Peyer's patch (tissue), 4 donors: Measurements from ENCODE around the gene RFPL1.

Experiments
- POLR2A ChIP-seq, 2 donors: fragments of 450-650 bp; IDR thresholded peaks; one replicate each; pipeline ENCODE4 v1.5.1; 2017; ENCODE audit warnings: antibody characterized with exemption in 2 of 2, mild to moderate bottlenecking in 2 of 2, moderate library complexity in 2 of 2
- TF ChIP-seq, protein P1 (sequence below), 6 experiments: fragments of 450-650 bp in 4 of 6; fragments of 200-600 bp in 2 of 6; sonication (generic) in 1 of 6; IDR thresholded peaks; one replicate each; pipeline ENCODE4 v1.5.1; 2017 to 2019; ENCODE audit warnings: antibody characterized with exemption in 6 of 6, mild to moderate bottlenecking in 3 of 6, moderate library complexity in 1 of 6

DNA sequence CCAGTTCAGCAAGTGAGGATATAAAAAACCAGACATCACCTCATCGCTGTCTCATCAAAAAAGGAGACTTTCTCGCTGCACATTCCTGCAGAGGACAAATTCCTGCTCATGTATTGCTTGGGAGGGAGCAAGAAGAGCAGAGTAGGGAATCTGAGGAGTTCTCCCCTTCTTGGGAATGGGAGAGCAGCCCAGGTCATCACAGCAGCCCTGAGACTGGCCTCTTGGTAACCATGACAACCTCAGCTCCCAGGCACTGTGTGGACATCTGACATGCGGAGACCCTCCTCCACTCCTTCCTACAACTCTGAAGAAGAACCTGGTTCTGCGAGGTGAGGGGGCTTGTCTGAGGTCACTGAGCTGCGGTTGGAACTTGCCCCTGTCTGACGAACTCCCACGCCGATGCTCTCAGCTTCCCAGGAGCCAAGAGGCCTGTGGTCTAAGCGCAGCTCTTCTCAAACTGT lies 17.9 kb downstream of the RFPL1 start:
- TF ChIP-seq, protein P1, sequence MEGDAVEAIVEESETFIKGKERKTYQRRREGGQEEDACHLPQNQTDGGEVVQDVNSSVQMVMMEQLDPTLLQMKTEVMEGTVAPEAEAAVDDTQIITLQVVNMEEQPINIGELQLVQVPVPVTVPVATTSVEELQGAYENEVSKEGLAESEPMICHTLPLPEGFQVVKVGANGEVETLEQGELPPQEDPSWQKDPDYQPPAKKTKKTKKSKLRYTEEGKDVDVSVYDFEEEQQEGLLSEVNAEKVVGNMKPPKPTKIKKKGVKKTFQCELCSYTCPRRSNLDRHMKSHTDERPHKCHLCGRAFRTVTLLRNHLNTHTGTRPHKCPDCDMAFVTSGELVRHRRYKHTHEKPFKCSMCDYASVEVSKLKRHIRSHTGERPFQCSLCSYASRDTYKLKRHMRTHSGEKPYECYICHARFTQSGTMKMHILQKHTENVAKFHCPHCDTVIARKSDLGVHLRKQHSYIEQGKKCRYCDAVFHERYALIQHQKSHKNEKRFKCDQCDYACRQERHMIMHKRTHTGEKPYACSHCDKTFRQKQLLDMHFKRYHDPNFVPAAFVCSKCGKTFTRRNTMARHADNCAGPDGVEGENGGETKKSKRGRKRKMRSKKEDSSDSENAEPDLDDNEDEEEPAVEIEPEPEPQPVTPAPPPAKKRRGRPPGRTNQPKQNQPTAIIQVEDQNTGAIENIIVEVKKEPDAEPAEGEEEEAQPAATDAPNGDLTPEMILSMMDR (IDR thresholded peaks at IDR 0.05), result no peak
- no peak for TF ChIP-seq POLR2A (IDR thresholded peaks at IDR 0.05)
